Neural cell (in vitro differentiated cells): ENCODE data around the gene QRFPR. TPM values are rescaled to one million over a fixed set of nuclear protein-coding genes. Genes with fewer than 3 reads are reported as not detected.

Experiments
- H2AFZ ChIP-seq: fragments of 200-600, 300-800 bp; sonication (generic), shearing (Covaris generic); 2 replicates; pipeline ENCODE4 v1.6.0; 2014; ENCODE audit warnings: low read depth, mild to moderate bottlenecking, antibody characterized with exemption, low read length, moderate library complexity
- H3F3A ChIP-seq: fragments of 200-600 bp; shearing (Covaris generic); 2 replicates; pipeline ENCODE4 v1.6.1; 2016; ENCODE audit warnings: mild to moderate bottlenecking, moderate library complexity, mixed read lengths, antibody characterized with exemption, low read length; ENCODE audit not compliant: insufficient read depth, poor library complexity, severe bottlenecking
- H3K27ac ChIP-seq: fragments of 200-600, 300-800 bp; sonication (generic), shearing (Covaris generic); 2 replicates; pipeline ENCODE4 v1.5.1; 2014; ENCODE audit warnings: mild to moderate bottlenecking, low read length, moderate library complexity
- H3K27me3 ChIP-seq: fragments of 300-800, 200-600 bp; sonication (generic), shearing (Covaris generic); 2 replicates; pipeline ENCODE4 v1.6.0; 2014; ENCODE audit warnings: mild to moderate bottlenecking, low read depth, low read length, moderate library complexity; ENCODE audit not compliant: insufficient read depth
- H3K36me3 ChIP-seq: fragments of 300-800, 200-600 bp; sonication (generic), shearing (Covaris generic); 2 replicates; pipeline ENCODE4 v1.5.1; 2014; ENCODE audit warnings: mild to moderate bottlenecking, antibody characterized with exemption, low read length, moderate library complexity; ENCODE audit not compliant: insufficient read depth
- H3K4me2 ChIP-seq: fragments of 300-800, 200-600 bp; sonication (generic), shearing (Covaris generic); 2 replicates; pipeline ENCODE4 v1.6.0; 2014; ENCODE audit warnings: mild to moderate bottlenecking, low read length
- H3K4me3 ChIP-seq: fragments of 300-800, 200-600 bp; sonication (generic), shearing (Covaris generic); 2 replicates; pipeline ENCODE4 v1.5.1; 2014; ENCODE audit warnings: mild to moderate bottlenecking, low read length, moderate library complexity
- H3K79me2 ChIP-seq: fragments of 200-600 bp; shearing (Covaris generic); replicated peaks from 2 replicates; pipeline ENCODE4 v1.6.0; 2014; ENCODE audit warnings: mild to moderate bottlenecking, low read length, moderate library complexity; ENCODE audit not compliant: insufficient read depth
- H3K9ac ChIP-seq: fragments of 300-800, 200-600 bp; sonication (generic), shearing (Covaris generic); 2 replicates; pipeline ENCODE4 v1.6.1; 2016; ENCODE audit warnings: mild to moderate bottlenecking, low read length, mixed read lengths
- H3K9me2 ChIP-seq: fragments of 200-600 bp; shearing (Covaris generic); 2 replicates; pipeline ENCODE4 v1.6.1; 2016; ENCODE audit warnings: mild to moderate bottlenecking, low read length, mixed read lengths; ENCODE audit not compliant: insufficient read depth
- H3K9me3 ChIP-seq: fragments of 200-600, 300-800 bp; sonication (generic), shearing (Covaris generic); 2 replicates; pipeline ENCODE4 v1.6.1; 2016; ENCODE audit warnings: mild to moderate bottlenecking, mixed run types, low read length, moderate library complexity, mixed read lengths
- H4K20me1 ChIP-seq: fragments of 200-600 bp; shearing (Covaris generic); 2 replicates; pipeline ENCODE4 v1.6.1; 2016; ENCODE audit warnings: mild to moderate bottlenecking, mixed run types; ENCODE audit not compliant: insufficient read depth
- CTCF ChIP-seq: fragments of 450-650 bp; IDR thresholded peaks from 2 replicates; pipeline ENCODE4 v1.5.1; 2014; ENCODE audit warnings: antibody characterized with exemption, mild to moderate bottlenecking, moderate library complexity; ENCODE audit not compliant: poor library complexity, severe bottlenecking
- EP300 ChIP-seq: fragments of 450-650 bp; conservative IDR thresholded peaks from 2 replicates; pipeline ENCODE4 v1.6.1; 2014; ENCODE audit warnings: antibody characterized with exemption, mild to moderate bottlenecking, moderate library complexity; ENCODE audit not compliant: poor library complexity, severe bottlenecking
- EZH2 ChIP-seq: fragments of 200-600, 300-800 bp; shearing (Covaris generic), sonication (generic); IDR thresholded peaks from 2 replicates; pipeline ENCODE4 v1.6.1; 2014; ENCODE audit warnings: antibody characterized with exemption, low read length, borderline replicate concordance, mild to moderate bottlenecking; ENCODE audit not compliant: insufficient read depth, poor library complexity, severe bottlenecking
- MXI1 ChIP-seq: fragments of 450-650 bp; conservative IDR thresholded peaks from 2 replicates; pipeline ENCODE4 v1.6.1; 2014; ENCODE audit warnings: antibody characterized with exemption, mild to moderate bottlenecking; ENCODE audit not compliant: poor library complexity, severe bottlenecking
- POLR2AphosphoS5 ChIP-seq: IDR thresholded peaks from 2 replicates; pipeline ENCODE4 v1.6.1; 2012
- RAD21 ChIP-seq: fragments of 450-650 bp; conservative IDR thresholded peaks from 2 replicates; pipeline ENCODE4 v1.6.1; 2014; ENCODE audit warnings: antibody characterized with exemption, mild to moderate bottlenecking, moderate library complexity
- SMC3 ChIP-seq: fragments of 450-650 bp; conservative IDR thresholded peaks from 2 replicates; pipeline ENCODE4 v1.6.1; 2014; ENCODE audit warnings: antibody characterized with exemption, mild to moderate bottlenecking, moderate library complexity; ENCODE audit not compliant: poor library complexity
- polyA plus RNA-seq: library from polyadenylated mRNA; depleted of rRNA; stranded (reverse); fragments of >200 nt; gene quantifications from 2 replicates; pipeline ENCODE4 v1.2.3, GENCODE V29; 2014
- small RNA-seq, 3 experiments: library from RNA; depleted of rRNA; stranded (forward); fragments of <200 nt; gene quantifications; one replicate each; pipeline ENCODE3, GENCODE V24; 2012

QRFPR gene
- polyA plus RNA-seq, 1 donor from 2014 or later = 0.54 TPM

- H3K9me3 ChIP-seq = no peaks in the 10 kb centered on the region
- H3K27me3 ChIP-seq = no peaks in the 10 kb centered on the region
- TF ChIP-seq CTCF = no peak
- TF ChIP-seq RAD21 = no peak
- TF ChIP-seq EP300 = no peak
- TF ChIP-seq POLR2AphosphoS5 = no peak
- no peak for TF ChIP-seq MXI1
- no peak for TF ChIP-seq SMC3
- H3K9me2 ChIP-seq = no peaks in the 10 kb centered on the region
- H4K20me1 ChIP-seq = no peaks in the 10 kb centered on the region
- H3K4me2 ChIP-seq = no peak overlapping the region
- H3F3A ChIP-seq = no peaks in the 10 kb centered on the region
- no peak overlapping the region for H3K9ac ChIP-seq
- no peaks in the 10 kb centered on the region for H3K36me3 ChIP-seq
- H3K79me2 ChIP-seq = no peaks in the 10 kb centered on the region
- H2AFZ ChIP-seq = no peak overlapping the region
- no peak overlapping the region for H3K27ac ChIP-seq
- H3K4me3 ChIP-seq = no peak overlapping the region
These were observed 97.5 kb downstream of the QRFPR start for GRCh38 chr4:121283319-121283718.

GRCh38 chr4:121280425-121280824 is 100.4 kb downstream of the QRFPR start:
- Histone ChIP-seq H2AFZ (no peak overlapping the region), H3K27ac (no peak overlapping the region), H3K9me3 (no peaks in the 10 kb centered on the region), H4K20me1 (no peaks in the 10 kb centered on the region), H3K79me2 (no peaks in the 10 kb centered on the region), H3F3A (no peaks in the 10 kb centered on the region), H3K9me2 (no peaks in the 10 kb centered on the region), H3K4me3 (no peak overlapping the region), H3K36me3 (no peaks in the 10 kb centered on the region), H3K9ac (no peak overlapping the region), H3K4me2 (no peak overlapping the region), H3K27me3 (no peaks in the 10 kb centered on the region)
- no peak for TF ChIP-seq RAD21
- no peak for TF ChIP-seq CTCF
- no peak for TF ChIP-seq SMC3
- no peak for TF ChIP-seq POLR2AphosphoS5
- no peak for TF ChIP-seq EP300
- no peak for TF ChIP-seq MXI1
- TF ChIP-seq EZH2 = no peak

- Histone ChIP-seq H3K4me2 (no peak overlapping the region), H3K4me3 (no peak overlapping the region), H3K27ac (no peak overlapping the region), H4K20me1 (no peaks in the 10 kb centered on the region), H3K79me2 (no peaks in the 10 kb centered on the region), H3K27me3 (no peaks in the 10 kb centered on the region), H3K9ac (no peak overlapping the region), H2AFZ (no peak overlapping the region), H3K36me3 (no peaks in the 10 kb centered on the region), H3K9me2 (no peaks in the 10 kb centered on the region), H3F3A (no peaks in the 10 kb centered on the region), H3K9me3 (no peaks in the 10 kb centered on the region)
- no peak for TF ChIP-seq RAD21
- TF ChIP-seq POLR2AphosphoS5 = no peak
- no peak for TF ChIP-seq MXI1
- TF ChIP-seq EP300 = no peak
These were observed 101.9 kb downstream of the QRFPR start for GRCh38 chr4:121278811-121279368.

Small RNA genes within 50 kb of the gene (small RNA-seq; reads per million reads assigned to genes)
- gene RF00019 = 0 to 1.2 (median 0) reads per million in 3 experiments

Other genes starting within 250 kb of the QRFPR start
- 0.09 TPM in 1 of 2 replicates, not detected in the other for gene TNIP3, start 216.7 kb downstream of the QRFPR start, polyA plus RNA-seq